ENCODE results near the gene ARL6IP4.

GRCh38 chr12:122989874-122990419 lies 9.5 kb downstream of the ARL6IP4 start:
- TF ChIP-seq POLR2A (IDR thresholded peaks at IDR 0.05) (no peak), CTCF (IDR thresholded peaks at IDR 0.05) (no peak), POLR2AphosphoS5 (IDR thresholded peaks at IDR 0.05) (no peak)

All from suprapubic skin (tissue), 4 donors.